AG04450 (cell line): ENCODE measurements around the gene D2HGDH. TPM values are rescaled to one million over a fixed set of nuclear protein-coding genes. Genes with fewer than 3 reads are reported as not detected.
"Not testable (repeated sequence)": the region's sequence is repeated elsewhere in the genome, so short reads cannot be mapped to it uniquely, and the experiment has no call there.

Experiments used
- CTCF ChIA-PET: fragments of 300-600, 350-600 bp; formaldehyde crosslinking; extraction: SDS; loops from one replicate; lab custom pipeline; 2022; ENCODE audit warnings: antibody characterized with exemption, inconsistent platforms; lab: Charles Lee
- POLR2A ChIA-PET: fragments of 350-600 bp; formaldehyde crosslinking; extraction: SDS; loops from one replicate; lab custom pipeline; 2021; ENCODE audit warnings: antibody characterized with exemption, inconsistent platforms; lab: Yijun Ruan, JAX
- DNase-seq: peaks from one replicate; pipeline ENCODE4 v3.0.0-alpha.2; 2011; ENCODE audit warnings: low read depth, low spot score
- H3K27ac ChIP-seq: one replicate; pipeline ENCODE4 v1.5.1; 2012; ENCODE audit warnings: low read depth, low read length, control low read depth
- H3K27me3 ChIP-seq: one replicate; pipeline ENCODE4 v1.6.0; 2012; ENCODE audit warnings: low read length; ENCODE audit not compliant: control insufficient read depth, insufficient read depth
- H3K4me3 ChIP-seq: 2 replicates; pipeline ENCODE4 v1.5.1; 2011; ENCODE audit warnings: mild to moderate bottlenecking, low read depth, low read length, control low read depth
- H3K9me3 ChIP-seq: 2 replicates; pipeline ENCODE4 v1.5.1; 2012; ENCODE audit warnings: low read length; ENCODE audit not compliant: control insufficient read depth, insufficient read depth
- polyA plus RNA-seq: library from polyadenylated mRNA; depleted of rRNA; stranded (reverse); fragments of >200 nt; gene quantifications from 2 replicates; pipeline ENCODE4 v1.2.3, GENCODE V29; 2011
- TF ChIP-seq, protein P1 (sequence below): IDR thresholded peaks from 2 replicates; pipeline ENCODE4 v1.5.1; 2011; ENCODE audit warnings: low read depth, low read length, control low read depth, inconsistent platforms

D2HGDH gene
- polyA plus RNA-seq, 1 experiment, result 7.3 TPM

DNA sequence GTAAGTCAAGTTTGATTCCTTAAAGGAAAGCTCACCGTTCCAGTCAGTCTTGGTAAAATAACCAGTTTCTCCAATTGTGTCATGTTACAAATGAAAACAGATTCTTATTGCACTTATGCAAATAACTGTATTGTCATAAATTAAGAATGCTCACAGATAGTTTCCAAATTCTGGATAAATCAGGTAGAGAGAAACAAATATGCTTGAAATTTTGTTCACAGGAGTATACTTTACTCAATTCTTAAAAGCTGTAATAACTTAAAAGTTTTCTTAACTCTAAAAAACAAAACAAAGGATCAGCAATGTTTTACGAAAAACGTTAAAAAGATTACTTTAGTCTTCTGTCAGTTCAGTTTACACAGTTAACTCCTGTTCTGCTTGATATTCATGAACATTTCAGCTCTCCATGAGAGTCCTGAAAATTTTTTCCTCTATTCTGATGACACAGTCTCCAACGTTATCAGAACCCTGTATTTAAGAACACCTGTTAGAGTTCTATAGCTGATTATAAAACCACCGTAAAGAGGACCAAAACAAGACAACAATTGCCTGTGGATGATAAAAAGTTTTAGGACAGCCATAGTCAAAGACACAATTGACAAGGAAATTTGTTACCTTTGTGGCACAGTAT lies 46.6 kb downstream of the D2HGDH start:
- DNase-seq, result no peak
- ChIA-PET CTCF (no interaction called here), POLR2A (no interaction called here)
- Histone ChIP-seq H3K27me3 (no peaks in the 10 kb centered on the region), H3K9me3 (no peaks in the 10 kb centered on the region; the same call in none of the 2 replicates), H3K4me3 (no peak overlapping the region), H3K27ac (no peak overlapping the region)
- TF ChIP-seq, protein P1, sequence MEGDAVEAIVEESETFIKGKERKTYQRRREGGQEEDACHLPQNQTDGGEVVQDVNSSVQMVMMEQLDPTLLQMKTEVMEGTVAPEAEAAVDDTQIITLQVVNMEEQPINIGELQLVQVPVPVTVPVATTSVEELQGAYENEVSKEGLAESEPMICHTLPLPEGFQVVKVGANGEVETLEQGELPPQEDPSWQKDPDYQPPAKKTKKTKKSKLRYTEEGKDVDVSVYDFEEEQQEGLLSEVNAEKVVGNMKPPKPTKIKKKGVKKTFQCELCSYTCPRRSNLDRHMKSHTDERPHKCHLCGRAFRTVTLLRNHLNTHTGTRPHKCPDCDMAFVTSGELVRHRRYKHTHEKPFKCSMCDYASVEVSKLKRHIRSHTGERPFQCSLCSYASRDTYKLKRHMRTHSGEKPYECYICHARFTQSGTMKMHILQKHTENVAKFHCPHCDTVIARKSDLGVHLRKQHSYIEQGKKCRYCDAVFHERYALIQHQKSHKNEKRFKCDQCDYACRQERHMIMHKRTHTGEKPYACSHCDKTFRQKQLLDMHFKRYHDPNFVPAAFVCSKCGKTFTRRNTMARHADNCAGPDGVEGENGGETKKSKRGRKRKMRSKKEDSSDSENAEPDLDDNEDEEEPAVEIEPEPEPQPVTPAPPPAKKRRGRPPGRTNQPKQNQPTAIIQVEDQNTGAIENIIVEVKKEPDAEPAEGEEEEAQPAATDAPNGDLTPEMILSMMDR, result no peak

DNA sequence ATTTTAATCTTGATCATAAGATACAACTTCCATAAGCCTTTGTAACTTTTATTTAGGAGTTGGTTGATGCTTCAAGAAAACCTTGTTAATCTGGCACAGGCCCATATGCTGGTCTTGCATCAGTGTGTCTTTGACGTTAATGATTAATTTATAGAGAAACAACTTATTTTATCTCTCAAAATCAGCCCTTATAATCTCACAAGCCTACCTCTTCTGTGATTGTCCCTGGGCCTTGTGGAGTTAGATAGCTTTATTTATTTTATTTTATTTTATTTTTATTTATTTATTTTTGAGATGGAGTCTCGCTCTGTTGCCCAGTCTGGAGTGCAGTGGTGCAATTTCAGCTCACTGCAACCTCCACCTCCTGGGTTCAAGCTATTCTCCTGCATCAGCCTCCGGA lies 47.6 kb downstream of the D2HGDH start:
- H3K9me3 ChIP-seq, POLR2A ChIA-PET, DNase-seq, CTCF ChIA-PET, H3K27me3 ChIP-seq, H3K4me3 ChIP-seq, H3K27ac ChIP-seq: not testable (repeated sequence)

DNA sequence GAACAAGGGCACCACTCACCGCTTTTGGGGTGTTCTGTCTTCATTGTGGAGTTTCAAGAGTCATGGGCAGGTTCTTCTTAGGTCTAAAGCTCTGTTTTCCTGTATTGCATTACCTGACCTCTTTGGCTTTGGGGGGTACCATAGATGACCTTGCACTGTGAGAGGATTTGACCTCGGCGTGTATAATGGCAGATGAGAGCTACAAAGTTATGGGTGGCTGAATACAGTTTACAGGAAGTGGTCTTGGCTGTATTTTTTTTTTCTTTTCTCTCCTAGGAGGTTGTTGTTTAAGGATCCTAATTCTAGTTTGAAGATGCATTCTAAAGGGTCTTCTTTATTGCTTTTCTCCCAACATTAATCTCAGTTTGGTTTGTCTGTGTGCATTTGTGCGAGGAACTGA lies 53.7 kb downstream of the D2HGDH start:
- no peak for DNase-seq
- POLR2A ChIA-PET, result no interaction called here
- no peak overlapping the region for H3K27ac ChIP-seq
- H3K9me3 ChIP-seq, result peaks cover 3% of the 10 kb centered on the region; the same call in 1 of the 2 replicates
- H3K4me3 ChIP-seq, result no peak overlapping the region
- TF ChIP-seq, protein P1, result no peak
- H3K27me3 ChIP-seq, result peaks cover 2% of the 10 kb centered on the region
- CTCF ChIA-PET, result no interaction called here

DNA sequence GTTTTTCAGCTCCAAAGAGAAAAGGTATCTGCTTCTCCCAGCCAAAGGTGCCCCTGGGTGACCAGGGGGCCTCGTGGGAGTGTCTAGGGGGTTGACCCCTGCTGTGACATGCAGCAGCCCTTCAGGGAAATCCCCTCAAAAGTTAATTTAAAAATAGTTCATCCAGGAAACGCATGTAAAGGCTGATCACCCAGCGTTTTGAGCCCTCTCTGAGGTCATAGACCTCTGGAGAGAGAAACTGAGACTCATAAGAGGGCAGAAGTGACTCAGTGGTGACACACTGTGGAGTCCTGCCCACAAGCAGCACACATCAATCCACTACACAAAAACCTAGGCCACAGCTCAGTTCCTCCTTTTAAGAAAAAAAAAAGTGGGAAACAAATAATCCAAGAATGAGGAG lies 54.1 kb downstream of the D2HGDH start:
- Histone ChIP-seq H3K4me3 (no peak overlapping the region), H3K9me3 (peaks cover 3% of the 10 kb centered on the region; the same call in 1 of the 2 replicates), H3K27me3 (peaks cover 2% of the 10 kb centered on the region), H3K27ac (no peak overlapping the region)
- ChIA-PET POLR2A (no interaction called here), CTCF (no interaction called here)
- no peak for DNase-seq
- TF ChIP-seq, protein P1, result no peak

DNA sequence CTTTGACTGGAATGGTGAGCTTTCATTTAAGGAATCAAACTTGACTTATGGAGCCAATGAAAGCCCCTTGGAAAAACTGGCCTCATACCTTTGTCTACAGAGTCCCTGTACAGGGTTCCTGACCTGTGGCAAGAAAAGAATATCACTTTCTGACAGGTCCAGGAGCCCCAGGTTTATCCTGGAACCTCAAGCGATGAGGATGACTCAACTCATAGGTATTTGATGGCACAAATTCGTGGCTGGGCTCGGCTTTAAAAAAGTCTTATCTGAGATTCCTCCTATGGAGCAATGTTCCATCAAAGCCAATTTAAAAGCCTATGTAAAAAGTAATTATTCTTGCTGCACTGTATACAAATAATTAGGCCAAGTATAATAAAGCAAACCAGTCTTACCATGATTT lies 57.0 kb downstream of the D2HGDH start:
- POLR2A ChIA-PET, H3K27ac ChIP-seq, CTCF ChIA-PET, DNase-seq, H3K27me3 ChIP-seq, H3K4me3 ChIP-seq, H3K9me3 ChIP-seq: not testable (repeated sequence)

DNA sequence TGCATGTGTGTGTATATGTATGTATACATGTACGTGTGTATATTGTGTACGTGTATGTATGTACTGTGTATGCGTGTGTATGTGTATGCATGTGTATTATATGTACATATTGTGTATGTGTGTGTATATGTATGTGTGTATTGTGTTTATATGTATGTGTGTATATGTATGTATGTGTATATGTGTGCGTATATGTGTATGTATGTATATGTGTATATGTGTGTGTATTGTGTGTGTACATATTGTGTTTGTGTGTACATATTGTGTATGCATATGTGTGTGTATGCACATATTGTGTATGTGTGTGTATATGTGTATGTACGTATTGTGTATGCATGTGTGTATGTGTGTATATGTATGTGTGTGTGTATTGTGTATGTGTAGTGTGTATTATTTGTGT lies 59.0 kb downstream of the D2HGDH start:
- CTCF ChIA-PET, result no interaction called here

More for the DNA sequence above, 59.0 kb downstream of the D2HGDH start:
- POLR2A ChIA-PET, result no interaction called here
- Histone ChIP-seq H3K4me3 (no peak overlapping the region), H3K9me3 (peaks cover 7% of the 10 kb centered on the region), H3K27ac (no peak overlapping the region), H3K27me3 (peaks cover 11% of the 10 kb centered on the region)
- TF ChIP-seq, protein P1, result no peak
- DNase-seq, result no peak
